GM23248 (cell line): ENCODE results near the gene MAML3. TPM values are rescaled to one million over a fixed set of nuclear protein-coding genes. Genes with fewer than 3 reads are reported as not detected.
A peak's percentile ranks its signal among the peaks of the same experiment; 100 is the strongest.

ENCODE experiments used
- DNase-seq: peaks from one replicate; pipeline ENCODE4 v3.0.0-alpha.2; 2015
- H2AFZ ChIP-seq: fragments of 200-600 bp; sonication (generic); 2 replicates; pipeline ENCODE4 v1.6.1; 2016; ENCODE audit warnings: antibody characterized with exemption
- H3F3A ChIP-seq: fragments of 200-600 bp; sonication (generic); 2 replicates; pipeline ENCODE4 v1.6.1; 2016; ENCODE audit warnings: mild to moderate bottlenecking, antibody characterized with exemption, mixed run types; ENCODE audit not compliant: insufficient read depth
- H3K27ac ChIP-seq: fragments of 200-600 bp; sonication (generic); 2 replicates; pipeline ENCODE4 v1.5.1; 2016; ENCODE audit warnings: mild to moderate bottlenecking
- H3K27me3 ChIP-seq: fragments of 200-600 bp; sonication (generic); replicated peaks from 2 replicates; pipeline ENCODE4 v1.6.1; 2016; ENCODE audit warnings: mild to moderate bottlenecking; ENCODE audit not compliant: insufficient read depth
- H3K36me3 ChIP-seq: fragments of 200-600 bp; sonication (generic); 2 replicates; pipeline ENCODE4 v1.6.1; 2016; ENCODE audit warnings: low read depth, mild to moderate bottlenecking
- H3K4me1 ChIP-seq: fragments of 200-600 bp; sonication (generic); 2 replicates; pipeline ENCODE4 v1.6.1; 2016; ENCODE audit warnings: mild to moderate bottlenecking; ENCODE audit not compliant: insufficient read depth
- H3K4me2 ChIP-seq: fragments of 200-600 bp; sonication (generic); one replicate; pipeline ENCODE4 v1.6.1; 2016; ENCODE audit warnings: mild to moderate bottlenecking; ENCODE audit not compliant: unreplicated experiment
- H3K4me3 ChIP-seq: fragments of 200-600 bp; sonication (generic); 2 replicates; pipeline ENCODE4 v1.5.1; 2016; ENCODE audit warnings: mild to moderate bottlenecking
- H3K79me2 ChIP-seq: fragments of 200-600 bp; sonication (generic); 2 replicates; pipeline ENCODE4 v1.6.1; 2016; ENCODE audit warnings: mild to moderate bottlenecking; ENCODE audit not compliant: insufficient read depth
- H3K9ac ChIP-seq: fragments of 200-600 bp; sonication (generic); 2 replicates; pipeline ENCODE4 v1.6.1; 2016; ENCODE audit warnings: mild to moderate bottlenecking
- H3K9me2 ChIP-seq: fragments of 200-600 bp; sonication (generic); 2 replicates; pipeline ENCODE4 v1.6.1; 2016; ENCODE audit warnings: mixed run types, mild to moderate bottlenecking, moderate library complexity; ENCODE audit not compliant: insufficient read depth
- H3K9me3 ChIP-seq: fragments of 200-600 bp; sonication (generic); one replicate; pipeline ENCODE4 v1.6.1; 2017; ENCODE audit warnings: low read depth
- H4K20me1 ChIP-seq: fragments of 200-600 bp; sonication (generic); 2 replicates; pipeline ENCODE4 v1.6.0; 2016; ENCODE audit not compliant: insufficient read depth
- EZH2 ChIP-seq: fragments of 200-600 bp; sonication (generic); IDR thresholded peaks from 2 replicates; pipeline ENCODE4 v1.6.1; 2018; ENCODE audit warnings: antibody characterized with exemption, mild to moderate bottlenecking; ENCODE audit not compliant: insufficient read depth, poor library complexity, severe bottlenecking
- EZH2phosphoT487 ChIP-seq: fragments of 200-600 bp; sonication (generic); IDR thresholded peaks from 2 replicates; pipeline ENCODE4 v1.6.1; 2018; ENCODE audit warnings: antibody characterized with exemption, moderate library complexity, mild to moderate bottlenecking, low read depth; ENCODE audit not compliant: insufficient read depth
- WGBS, 2 experiments: methylation state at CpG; one replicate each; pipeline ENCODE4 v1.1.6; 2015 to 2017; ENCODE audit warnings: low lambda C conversion rate in 2 of 2, low coverage in 1 of 2; ENCODE audit errors: missing lambda C conversion rate in 2 of 2; 5-methylcytosine and 5-hydroxymethylcytosine counted together
- in situ Hi-C: fragments of 300-500 bp; cut with MboI; formaldehyde crosslinking; loops from 2 replicates; pipeline ENCODE4 v1.15.0; 2020
- polyA plus RNA-seq: library from polyadenylated mRNA; unstranded; fragments of >200 nt; fragmentation: Nextera tagmentation; extraction: Ambion mirVana; gene quantifications from 2 replicates; pipeline ENCODE4 v1.2.1, GENCODE V29; 2016
- total RNA-seq: library from RNA; depleted of rRNA; stranded (reverse); fragments of >200 nt; shearing (Covaris generic); gene quantifications from 2 replicates; pipeline ENCODE4 v1.2.3, GENCODE V29; 2014

MAML3 gene
- total and polyA plus RNA-seq, 2 experiments from 2014 or later = 0.96 to 1.5 TPM

GRCh38 chr4:139712882-139713281, 441.1 kb downstream of the MAML3 start:
- Histone ChIP-seq H3K9me2 (no peaks in the 10 kb centered on the region), H3K4me2 (no peak overlapping the region), H3K4me1 (no peaks in the 10 kb centered on the region), H3K79me2 (no peaks in the 10 kb centered on the region), H3K36me3 (no peaks in the 10 kb centered on the region), H3K27ac (no peak overlapping the region), H3K9ac (no peak overlapping the region), H3K9me3 (no peaks in the 10 kb centered on the region), H4K20me1 (no peaks in the 10 kb centered on the region), H3K27me3 (no peaks in the 10 kb centered on the region), H2AFZ (no peak overlapping the region), H3K4me3 (no peak overlapping the region), H3F3A (no peaks in the 10 kb centered on the region)
- in situ Hi-C loops = no loop called here
- whole genome bisulfite sequencing, 2 experiments = 67 to 69% methylated on average over 2 of the region's 2 CpGs
- TF ChIP-seq EZH2 (no peak), EZH2phosphoT487 (no peak)
- no peak for DNase-seq

GRCh38 chr4:139711461-139711860, 442.5 kb downstream of the MAML3 start:
- H3K4me2 ChIP-seq = no peak overlapping the region
- in situ Hi-C loops = no loop called here

GRCh38 chr4:139710073-139710472, 443.9 kb downstream of the MAML3 start:
- H3K4me1 ChIP-seq = no peaks in the 10 kb centered on the region
- 41 to 61% methylated on average over 2 of the region's 2 CpGs for WGBS, 2 experiments
- in situ Hi-C loops = no loop called here
- H3K9ac ChIP-seq = no peak overlapping the region
- no peak overlapping the region for H3K4me2 ChIP-seq
- no peaks in the 10 kb centered on the region for H3F3A ChIP-seq
- no peaks in the 10 kb centered on the region for H3K36me3 ChIP-seq
- no peaks in the 10 kb centered on the region for H3K9me2 ChIP-seq
- H3K9me3 ChIP-seq = no peaks in the 10 kb centered on the region
- H3K79me2 ChIP-seq = no peaks in the 10 kb centered on the region
- TF ChIP-seq EZH2 = no peak
- no peak for TF ChIP-seq EZH2phosphoT487
- no peaks in the 10 kb centered on the region for H3K27me3 ChIP-seq
- no peak overlapping the region for H2AFZ ChIP-seq
- no peak overlapping the region for H3K27ac ChIP-seq
- no peaks in the 10 kb centered on the region for H4K20me1 ChIP-seq
- peak; percentile 13 for DNase-seq
- H3K4me3 ChIP-seq = no peak overlapping the region

More at GRCh38 chr4:139711461-139711860, 442.5 kb downstream of the MAML3 start:
- no peak for DNase-seq
- H2AFZ ChIP-seq = no peak overlapping the region
- no peaks in the 10 kb centered on the region for H3K36me3 ChIP-seq
- H4K20me1 ChIP-seq = no peaks in the 10 kb centered on the region
- no peaks in the 10 kb centered on the region for H3K79me2 ChIP-seq
- H3K9me3 ChIP-seq = no peaks in the 10 kb centered on the region
- H3K27ac ChIP-seq = no peak overlapping the region
- H3K9me2 ChIP-seq = no peaks in the 10 kb centered on the region
- TF ChIP-seq EZH2 (no peak), EZH2phosphoT487 (no peak)
- 80 to 85% methylated on average over 4 of the region's 4 CpGs for WGBS, 2 experiments
- no peaks in the 10 kb centered on the region for H3F3A ChIP-seq
- no peaks in the 10 kb centered on the region for H3K27me3 ChIP-seq
- H3K4me3 ChIP-seq = no peak overlapping the region
- H3K4me1 ChIP-seq = no peaks in the 10 kb centered on the region
- no peak overlapping the region for H3K9ac ChIP-seq

GRCh38 chr4:139709660-139710059, 444.3 kb downstream of the MAML3 start:
- Histone ChIP-seq H3K36me3 (no peaks in the 10 kb centered on the region), H3K4me1 (no peaks in the 10 kb centered on the region), H3K9me2 (no peaks in the 10 kb centered on the region), H3K27ac (no peak overlapping the region), H3K27me3 (no peaks in the 10 kb centered on the region), H3K9me3 (no peaks in the 10 kb centered on the region), H3F3A (no peaks in the 10 kb centered on the region), H4K20me1 (no peaks in the 10 kb centered on the region), H3K4me2 (no peak overlapping the region), H3K79me2 (no peaks in the 10 kb centered on the region), H2AFZ (no peak overlapping the region), H3K9ac (no peak overlapping the region), H3K4me3 (no peak overlapping the region)
- WGBS, 2 experiments = 46 to 63% methylated on average over 1 of the region's 1 CpG
- no peak for DNase-seq
- TF ChIP-seq EZH2phosphoT487 = no peak
- TF ChIP-seq EZH2 = no peak
- in situ Hi-C loops = no loop called here
